HFF-Myc (cell line): Measurements from ENCODE around the gene CDC27.
A peak's percentile ranks its signal among the peaks of the same experiment; 100 is the strongest.
"Not testable (repeated sequence)": the region's sequence is repeated elsewhere in the genome, so short reads cannot be mapped to it uniquely, and the experiment has no call there.

Source experiments
- DNase-seq: peaks from one replicate; pipeline ENCODE4 v3.0.0-alpha.2; 2011; ENCODE audit warnings: low read depth; ENCODE audit errors: extremely low read depth
- H3K4me3 ChIP-seq: replicated peaks from 2 replicates; pipeline ENCODE4 v1.5.1; 2011; ENCODE audit warnings: low read depth, mild to moderate bottlenecking, control low read depth, low read length
- CTCF ChIP-seq: IDR thresholded peaks from 2 replicates; pipeline ENCODE4 v1.5.1; 2012; ENCODE audit warnings: mild to moderate bottlenecking, low read depth, low read length, control low read depth; ENCODE audit errors: missing control alignments

The CDC27 gene

GRCh38 chr17:47106130-47106529, 83.0 kb downstream of the CDC27 start:
- no peak for DNase-seq
- no peak for TF ChIP-seq CTCF
- no peak overlapping the region for H3K4me3 ChIP-seq

- not testable (repeated sequence) for H3K4me3 ChIP-seq, DNase-seq
These were observed 83.8 kb downstream of the CDC27 start for GRCh38 chr17:47105246-47105645.

- DNase-seq: no peak
- TF ChIP-seq CTCF: no peak
- H3K4me3 ChIP-seq: no peak overlapping the region
These were observed 86.2 kb downstream of the CDC27 start for GRCh38 chr17:47102914-47103313.

- peak; percentile 62 for DNase-seq
- no peak for TF ChIP-seq CTCF
- peak overlapping the region; percentile 69 for H3K4me3 ChIP-seq
These were observed 88.9 kb downstream of the CDC27 start for GRCh38 chr17:47099987-47100711.

GRCh38 chr17:47099451-47099986, 89.6 kb downstream of the CDC27 start:
- TF ChIP-seq CTCF: no peak
- no peak for DNase-seq
- H3K4me3 ChIP-seq: peak overlapping the region; percentile 69

GRCh38 chr17:47096343-47096742, 92.8 kb downstream of the CDC27 start:
- TF ChIP-seq CTCF: no peak
- DNase-seq: no peak
- no peak overlapping the region for H3K4me3 ChIP-seq

GRCh38 chr17:47095268-47095667, 93.8 kb downstream of the CDC27 start:
- H3K4me3 ChIP-seq: no peak overlapping the region
- DNase-seq: no peak
- no peak for TF ChIP-seq CTCF
